ENCODE results near the gene IL20. TPM values are rescaled to one million over a fixed set of nuclear protein-coding genes. Genes with fewer than 3 reads are reported as not detected.

The IL20 gene
- total RNA-seq, 4 donors from 2014 or later, result not detected

DNA sequence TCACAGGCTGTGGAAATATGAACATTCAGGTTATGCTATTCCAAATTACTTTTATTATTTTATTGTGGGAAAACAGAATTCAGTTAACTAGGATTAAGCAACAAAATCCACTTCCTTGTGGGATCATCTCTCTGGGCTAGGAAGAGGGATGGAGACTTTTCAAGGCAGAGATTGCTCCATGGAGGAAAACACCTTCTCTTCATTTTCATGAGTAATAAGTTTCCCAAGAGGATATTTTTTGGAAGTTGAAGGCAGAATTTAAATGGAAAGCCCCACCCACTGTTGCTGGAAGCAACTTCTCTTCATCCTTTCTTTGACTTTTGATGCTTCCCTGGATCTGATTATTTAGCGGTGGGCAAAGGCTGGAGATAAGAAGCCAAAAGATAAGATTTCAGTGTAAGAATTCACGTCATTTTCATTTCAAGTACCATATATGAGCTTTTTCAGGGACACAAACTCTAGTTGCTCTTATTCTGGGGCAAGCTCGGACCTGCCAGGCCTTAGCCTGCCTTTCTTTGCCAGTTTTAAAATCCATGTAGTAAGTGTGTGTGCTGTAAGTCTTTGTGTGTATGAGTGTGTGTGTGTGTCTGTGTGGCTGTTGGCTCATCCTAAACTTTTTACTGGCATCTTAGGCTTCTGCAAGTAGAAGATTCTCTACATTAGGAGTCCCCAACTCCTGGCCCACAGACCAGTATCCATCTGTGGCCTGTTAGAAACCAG lies 20.1 kb downstream of the IL20 start:
- no peaks in the 10 kb centered on the region for H3K9me3 ChIP-seq
- DNase-seq, result no peak
- H3K27ac ChIP-seq, result no peak overlapping the region
- H3K36me3 ChIP-seq, result no peaks in the 10 kb centered on the region
- H3K4me3 ChIP-seq, result no peak overlapping the region
- peaks cover 0 to 5% (median 0%) of the 10 kb centered on the region in 4 donors for H3K4me1 ChIP-seq
- H3K27me3 ChIP-seq, result no peaks in the 10 kb centered on the region
- TF ChIP-seq CTCF (IDR thresholded peaks at IDR 0.05), result no peak
- TF ChIP-seq POLR2A (IDR thresholded peaks at IDR 0.05), result no peak

DNA sequence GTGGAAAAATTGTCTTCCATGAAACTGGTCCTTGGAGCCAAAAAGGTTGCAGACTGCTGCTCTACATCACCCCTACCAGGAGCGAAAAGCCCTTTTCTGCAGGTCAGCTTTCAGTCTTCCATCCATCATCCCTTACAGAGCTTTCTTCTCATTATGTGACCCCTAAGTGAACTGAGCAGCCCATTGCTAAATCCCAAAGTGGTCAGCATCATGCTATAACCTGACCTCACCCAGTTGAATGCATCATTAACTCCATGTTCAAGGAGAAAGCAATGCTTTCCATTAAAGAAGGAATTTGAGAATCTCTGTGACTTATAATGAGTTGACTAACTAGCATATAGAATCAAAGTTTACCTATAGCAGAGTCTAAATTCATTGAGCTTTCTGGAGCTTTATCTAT lies 21.4 kb downstream of the IL20 start:
- no peak for DNase-seq
- TF ChIP-seq POLR2A (IDR thresholded peaks at IDR 0.05) (no peak), CTCF (IDR thresholded peaks at IDR 0.05) (no peak)
- Histone ChIP-seq H3K9me3 (no peaks in the 10 kb centered on the region), H3K36me3 (no peaks in the 10 kb centered on the region), H3K27ac (no peak overlapping the region), H3K27me3 (no peaks in the 10 kb centered on the region), H3K4me3 (no peak overlapping the region), H3K4me1 (peaks cover 0 to 16% (median 0%) of the 10 kb centered on the region in 4 donors)

DNA sequence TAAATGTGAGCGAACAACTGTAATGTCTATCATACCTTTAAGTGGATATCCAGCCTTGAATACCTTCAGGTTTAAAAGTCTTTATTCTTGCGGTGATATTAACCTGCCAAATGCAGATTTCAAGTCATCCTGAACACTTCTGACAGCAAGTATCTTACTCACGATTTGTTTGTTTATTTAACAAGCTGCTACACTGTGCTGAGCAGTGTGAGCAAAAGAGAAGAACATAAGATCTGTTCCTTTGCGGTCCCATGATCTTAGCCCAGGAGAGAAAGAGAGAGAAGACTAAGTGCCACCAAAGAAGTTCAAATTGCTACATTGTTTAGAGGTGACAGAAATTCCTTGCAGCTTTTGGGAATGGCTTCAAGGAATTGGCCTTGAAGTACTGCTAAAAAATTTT lies 22.3 kb downstream of the IL20 start:
- H3K27me3 ChIP-seq, result no peaks in the 10 kb centered on the region
- H3K4me1 ChIP-seq, result peaks cover 0 to 16% (median 0%) of the 10 kb centered on the region in 4 donors
- H3K9me3 ChIP-seq, result no peaks in the 10 kb centered on the region
- H3K36me3 ChIP-seq, result no peaks in the 10 kb centered on the region
- DNase-seq, result no peak
- H3K4me3 ChIP-seq, result no peak overlapping the region
- H3K27ac ChIP-seq, result no peak overlapping the region
- no peak for TF ChIP-seq CTCF (IDR thresholded peaks at IDR 0.05)
- no peak for TF ChIP-seq POLR2A (IDR thresholded peaks at IDR 0.05)

DNA sequence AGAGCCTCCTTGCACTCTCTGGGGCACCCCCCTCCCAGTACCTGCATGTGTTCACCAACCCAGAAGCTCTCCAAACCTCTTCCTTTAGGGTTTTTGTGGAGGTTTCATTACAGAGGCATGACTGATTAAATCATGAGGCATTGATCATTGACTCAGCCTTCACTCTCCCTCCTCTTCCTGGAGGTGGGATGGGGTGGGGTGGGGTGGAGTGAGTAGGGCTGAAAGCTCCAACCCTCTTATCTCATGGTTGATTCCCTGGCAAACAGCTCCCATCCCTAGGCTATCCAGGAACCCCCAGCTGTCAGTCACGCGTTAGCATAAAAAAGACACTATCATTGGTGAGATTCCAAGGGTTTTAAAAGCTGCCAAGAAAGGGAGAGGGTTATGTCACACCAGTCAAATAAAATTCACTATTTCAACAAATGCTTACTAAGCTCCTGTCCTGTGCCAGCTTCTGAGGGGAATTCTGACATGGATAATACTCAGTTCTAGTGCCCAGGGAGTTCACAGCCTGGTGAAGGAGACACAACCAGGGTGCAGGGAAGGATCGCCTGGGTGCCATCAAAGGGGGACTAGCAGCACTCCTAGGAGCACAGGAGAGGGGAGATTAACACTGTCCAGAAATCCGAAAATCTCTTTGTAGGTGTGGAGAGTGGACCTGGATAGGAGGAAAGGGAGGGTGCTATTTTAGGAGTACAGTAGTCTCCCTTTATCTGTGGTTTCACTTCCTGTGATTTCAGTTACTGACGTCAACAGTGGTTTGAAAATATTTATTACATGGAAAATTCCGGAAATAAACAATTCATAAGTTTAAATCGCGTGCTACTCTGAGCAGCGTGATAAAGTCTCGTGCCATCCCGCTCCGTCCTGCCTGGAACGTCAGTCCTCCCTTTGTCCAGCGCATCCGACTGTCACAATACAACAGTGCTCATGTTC lies 25.0 kb downstream of the IL20 start:
- Histone ChIP-seq H3K4me1 (peaks cover 0 to 16% (median 0%) of the 10 kb centered on the region in 4 donors), H3K4me3 (no peak overlapping the region), H3K27me3 (no peaks in the 10 kb centered on the region), H3K9me3 (no peaks in the 10 kb centered on the region), H3K36me3 (no peaks in the 10 kb centered on the region), H3K27ac (no peak overlapping the region)
- TF ChIP-seq CTCF (IDR thresholded peaks at IDR 0.05), result no peak
- DNase-seq, result peak in 1 of 3 donors; percentile 68

- peaks cover 0 to 16% (median 0%) of the 10 kb centered on the region in 4 donors for H3K4me1 ChIP-seq
- no peak for DNase-seq
- TF ChIP-seq CTCF (IDR thresholded peaks at IDR 0.05) (no peak), POLR2A (IDR thresholded peaks at IDR 0.05) (no peak)
- H3K27ac ChIP-seq, result no peak overlapping the region
- H3K27me3 ChIP-seq, result no peaks in the 10 kb centered on the region
- no peaks in the 10 kb centered on the region for H3K9me3 ChIP-seq
- no peak overlapping the region for H3K4me3 ChIP-seq
- H3K36me3 ChIP-seq, result no peaks in the 10 kb centered on the region
These were observed 26.0 kb downstream of the IL20 start for GRCh38 chr1:206891412-206891811.
